Measurements from ENCODE around the gene DLG4.
"Not testable (repeated sequence)": the region's sequence is repeated elsewhere in the genome, so short reads cannot be mapped to it uniquely, and the experiment has no call there.

DLG4 gene

GRCh38 chr17:7191069-7191468 lies 28.6 kb downstream of the DLG4 start:
- TF ChIP-seq CTCF (conservative IDR thresholded peaks at IDR 0.05; ENCODE audit: low read depth, low read length), result no peak
- no peak for DNase-seq (ENCODE audit: low read depth)
- H3K4me3 ChIP-seq (ENCODE audit: low read depth, low read length), result no peak overlapping the region

GRCh38 chr17:7190276-7190917 lies 29.2 kb downstream of the DLG4 start:
- DNase-seq (ENCODE audit: low read depth), result no peak
- no peak overlapping the region for H3K4me3 ChIP-seq (ENCODE audit: low read depth, low read length)
- TF ChIP-seq CTCF (conservative IDR thresholded peaks at IDR 0.05; ENCODE audit: low read depth, low read length), result no peak

GRCh38 chr17:7186241-7186640 lies 33.4 kb downstream of the DLG4 start:
- no peak for DNase-seq (ENCODE audit: low read depth)
- no peak overlapping the region for H3K4me3 ChIP-seq (ENCODE audit: low read depth, low read length)
- peak; percentile 15 for TF ChIP-seq CTCF (conservative IDR thresholded peaks at IDR 0.05; ENCODE audit: low read depth, low read length)

- H3K4me3 ChIP-seq (ENCODE audit: low read depth, low read length), result no peak overlapping the region
- DNase-seq (ENCODE audit: low read depth), result no peak
- no peak for TF ChIP-seq CTCF (conservative IDR thresholded peaks at IDR 0.05; ENCODE audit: low read depth, low read length)
Measured at GRCh38 chr17:7184647-7185046, 35.0 kb downstream of the DLG4 start.

- H3K4me3 ChIP-seq (ENCODE audit: low read depth, low read length), result no peak overlapping the region
- no peak for TF ChIP-seq CTCF (conservative IDR thresholded peaks at IDR 0.05; ENCODE audit: low read depth, low read length)
- no peak for DNase-seq (ENCODE audit: low read depth)
Measured at GRCh38 chr17:7184091-7184488, 35.5 kb downstream of the DLG4 start.

- no peak for TF ChIP-seq CTCF (conservative IDR thresholded peaks at IDR 0.05; ENCODE audit: low read depth, low read length)
- DNase-seq (ENCODE audit: low read depth), result no peak
- no peak overlapping the region for H3K4me3 ChIP-seq (ENCODE audit: low read depth, low read length)
Measured at GRCh38 chr17:7183433-7184090, 36.1 kb downstream of the DLG4 start.

GRCh38 chr17:7182101-7182500 lies 37.5 kb downstream of the DLG4 start:
- DNase-seq (ENCODE audit: low read depth); H3K4me3 ChIP-seq (ENCODE audit: low read depth, low read length): not testable (repeated sequence)

Data from choroid plexus epithelial cell (primary cell).